OCI-LY1 (cell line): ENCODE data around the gene HAPLN2.

Experiments
- H2AFZ ChIP-seq: fragments of 200-600 bp; sonication (generic), shearing (Covaris generic); 2 replicates; pipeline ENCODE4 v1.6.0; 2014; ENCODE audit warnings: antibody characterized with exemption, mild to moderate bottlenecking, low read length
- H3F3A ChIP-seq: fragments of 200-600 bp; sonication (generic), shearing (Covaris generic); 2 replicates; pipeline ENCODE4 v1.6.0; 2014; ENCODE audit warnings: mild to moderate bottlenecking, antibody characterized with exemption, low read length, moderate library complexity; ENCODE audit not compliant: insufficient read depth
- H3K27ac ChIP-seq: fragments of 200-600 bp; sonication (generic); 2 replicates; pipeline ENCODE4 v1.5.1; 2014; ENCODE audit warnings: low read length, mixed run types, mild to moderate bottlenecking, low read depth; ENCODE audit not compliant: poor library complexity, severe bottlenecking
- H3K27me3 ChIP-seq: fragments of 200-600 bp; sonication (generic); 2 replicates; pipeline ENCODE4 v1.6.0; 2014; ENCODE audit warnings: antibody characterized with exemption, mild to moderate bottlenecking, low read length, moderate library complexity; ENCODE audit not compliant: insufficient read depth
- H3K36me3 ChIP-seq: fragments of 200-600 bp; sonication (generic); 2 replicates; pipeline ENCODE4 v1.6.1; 2014; ENCODE audit warnings: mild to moderate bottlenecking, antibody characterized with exemption, low read length, moderate library complexity, mixed read lengths; ENCODE audit not compliant: insufficient read depth
- H3K4me1 ChIP-seq: fragments of 200-600 bp; sonication (generic); 2 replicates; pipeline ENCODE4 v1.5.1; 2014; ENCODE audit warnings: mild to moderate bottlenecking, low read length, moderate library complexity; ENCODE audit not compliant: insufficient read depth, severe bottlenecking
- H3K4me2 ChIP-seq: fragments of 200-600 bp; sonication (generic), shearing (Covaris generic); 2 replicates; pipeline ENCODE4 v1.6.1; 2014; ENCODE audit warnings: low read length
- H3K4me3 ChIP-seq: fragments of 200-600 bp; sonication (generic); 2 replicates; pipeline ENCODE4 v1.5.1; 2014; ENCODE audit warnings: low read length, low read depth, mild to moderate bottlenecking, mixed read lengths; ENCODE audit not compliant: poor library complexity, severe bottlenecking
- H3K79me2 ChIP-seq: fragments of 200-600 bp; shearing (Covaris generic); 2 replicates; pipeline ENCODE4 v1.6.1; 2016; ENCODE audit warnings: mixed run types, low read length, mixed read lengths; ENCODE audit not compliant: insufficient read depth
- H3K9ac ChIP-seq: fragments of 200-600 bp; sonication (generic), shearing (Covaris generic); 2 replicates; pipeline ENCODE4 v1.6.1; 2014; ENCODE audit warnings: mild to moderate bottlenecking, low read length, mixed read lengths
- H3K9me2 ChIP-seq: fragments of 200-600 bp; sonication (generic), shearing (Covaris generic); 2 replicates; pipeline ENCODE4 v1.6.1; 2014; ENCODE audit warnings: low read depth, mild to moderate bottlenecking, low read length, mixed read lengths
- H3K9me3 ChIP-seq: fragments of 200-600 bp; shearing (Covaris generic); 2 replicates; pipeline ENCODE4 v1.6.1; 2014; ENCODE audit warnings: low read length, mixed read lengths
- H4K20me1 ChIP-seq: fragments of 200-600 bp; sonication (generic), shearing (Covaris generic); 2 replicates; pipeline ENCODE4 v1.6.0; 2016; ENCODE audit warnings: mild to moderate bottlenecking, low read length; ENCODE audit not compliant: insufficient read depth
- EZH2 ChIP-seq: fragments of 200-600 bp; sonication (generic), shearing (Covaris generic); IDR thresholded peaks from 2 replicates; pipeline ENCODE4 v1.8.0; 2017; ENCODE audit warnings: borderline replicate concordance, mixed run types, mild to moderate bottlenecking, antibody characterized with exemption, low read length, moderate library complexity, mixed read lengths
- TF ChIP-seq, protein P1 (sequence below): fragments of 200-600 bp; sonication (generic), shearing (Covaris generic); IDR thresholded peaks from 2 replicates; pipeline ENCODE4 v1.5.1; 2017; ENCODE audit warnings: mild to moderate bottlenecking, antibody characterized with exemption, low read length, moderate library complexity, mixed read lengths

HAPLN2 gene

DNA sequence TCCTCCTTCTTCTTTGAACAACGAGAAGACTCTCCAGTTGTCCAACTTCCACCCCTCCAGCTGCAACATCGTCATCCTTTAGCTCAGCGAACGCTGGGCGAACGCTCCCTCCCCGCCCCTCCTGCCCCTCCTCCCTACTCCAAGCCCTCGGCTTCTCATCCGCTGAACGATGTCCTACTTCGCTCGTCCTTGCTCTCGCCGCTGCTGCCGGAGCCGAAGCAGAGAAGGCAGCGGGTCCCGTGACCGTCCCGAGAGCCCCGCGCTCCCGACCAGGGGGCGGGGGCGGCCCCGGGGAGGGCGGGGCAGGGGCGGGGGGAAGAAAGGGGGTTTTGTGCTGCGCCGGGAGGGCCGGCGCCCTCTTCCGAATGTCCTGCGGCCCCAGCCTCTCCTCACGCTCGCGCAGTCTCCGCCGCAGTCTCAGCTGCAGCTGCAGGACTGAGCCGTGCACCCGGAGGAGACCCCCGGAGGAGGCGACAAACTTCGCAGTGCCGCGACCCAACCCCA, 22.6 kb downstream of the HAPLN2 start, which contains the start of gene BCAN:
BCAN (plus strand) TSS at position 357 of the 504 bp plus-strand sequence. CDS start 3,938 bp downstream, outside the sequence.
- no peak within 1 kb of the TSS for H3K4me3 ChIP-seq
- no peak within 1 kb of the TSS for H3K4me2 ChIP-seq
- H3K9me3 ChIP-seq: no peaks in the 10 kb centered on the region
- no peaks in the 10 kb centered on the region for H3K36me3 ChIP-seq
- peaks cover 7% of the 10 kb centered on the region; the same call in 1 of the 2 replicates for H3K27me3 ChIP-seq
- H4K20me1 ChIP-seq: no peaks in the 10 kb centered on the region
- TF ChIP-seq, protein P1, sequence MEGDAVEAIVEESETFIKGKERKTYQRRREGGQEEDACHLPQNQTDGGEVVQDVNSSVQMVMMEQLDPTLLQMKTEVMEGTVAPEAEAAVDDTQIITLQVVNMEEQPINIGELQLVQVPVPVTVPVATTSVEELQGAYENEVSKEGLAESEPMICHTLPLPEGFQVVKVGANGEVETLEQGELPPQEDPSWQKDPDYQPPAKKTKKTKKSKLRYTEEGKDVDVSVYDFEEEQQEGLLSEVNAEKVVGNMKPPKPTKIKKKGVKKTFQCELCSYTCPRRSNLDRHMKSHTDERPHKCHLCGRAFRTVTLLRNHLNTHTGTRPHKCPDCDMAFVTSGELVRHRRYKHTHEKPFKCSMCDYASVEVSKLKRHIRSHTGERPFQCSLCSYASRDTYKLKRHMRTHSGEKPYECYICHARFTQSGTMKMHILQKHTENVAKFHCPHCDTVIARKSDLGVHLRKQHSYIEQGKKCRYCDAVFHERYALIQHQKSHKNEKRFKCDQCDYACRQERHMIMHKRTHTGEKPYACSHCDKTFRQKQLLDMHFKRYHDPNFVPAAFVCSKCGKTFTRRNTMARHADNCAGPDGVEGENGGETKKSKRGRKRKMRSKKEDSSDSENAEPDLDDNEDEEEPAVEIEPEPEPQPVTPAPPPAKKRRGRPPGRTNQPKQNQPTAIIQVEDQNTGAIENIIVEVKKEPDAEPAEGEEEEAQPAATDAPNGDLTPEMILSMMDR: no peak
- no peak for TF ChIP-seq EZH2
- H2AFZ ChIP-seq: no peak within 1 kb of the TSS
- no peaks in the 10 kb centered on the region for H3K79me2 ChIP-seq
- H3K4me1 ChIP-seq: no peaks in the 10 kb centered on the region
- no peaks in the 10 kb centered on the region for H3K9me2 ChIP-seq
- no peak within 1 kb of the TSS for H3K27ac ChIP-seq
- H3K9ac ChIP-seq: no peak within 1 kb of the TSS
- no peaks in the 10 kb centered on the region for H3F3A ChIP-seq

DNA sequence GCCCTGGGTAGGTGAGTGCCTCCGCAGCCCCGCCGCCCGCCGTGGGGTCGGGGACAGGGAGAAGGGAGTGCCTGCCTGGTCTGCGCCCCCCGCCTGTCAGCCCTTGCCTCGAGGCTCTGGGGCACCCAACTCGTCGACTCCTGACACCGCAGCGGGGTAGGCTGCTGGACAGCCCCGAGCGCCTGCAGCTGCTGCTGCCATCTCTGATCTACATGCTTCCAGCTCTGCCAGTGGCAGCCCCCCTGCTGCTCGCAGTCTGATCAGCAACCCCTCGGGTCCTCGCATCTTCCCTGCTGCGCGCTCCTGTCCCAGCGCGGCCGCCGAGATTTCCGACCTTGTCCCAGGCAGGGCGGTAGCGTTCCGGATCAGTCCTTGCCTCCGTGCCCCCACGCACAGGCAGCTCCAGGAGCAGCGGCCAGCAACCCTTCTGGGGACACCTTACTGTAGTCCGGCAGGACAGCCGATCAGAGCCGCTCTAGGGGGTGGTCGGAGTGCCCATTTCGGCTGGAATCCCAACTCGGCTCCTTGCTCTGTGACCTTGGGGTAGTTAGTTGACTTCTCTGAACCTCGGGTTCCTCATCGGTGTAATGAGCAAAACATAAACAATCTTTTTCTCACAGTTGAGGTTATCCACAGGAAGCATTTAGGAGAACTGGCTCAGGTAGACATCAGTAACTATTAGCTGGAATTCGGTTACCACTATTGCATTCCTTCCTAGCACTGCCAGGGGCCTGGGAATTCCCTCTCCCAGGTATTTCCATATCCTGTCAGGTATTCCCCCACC, 23.2 kb downstream of the HAPLN2 start:
- no peaks in the 10 kb centered on the region for H3F3A ChIP-seq

DNA sequence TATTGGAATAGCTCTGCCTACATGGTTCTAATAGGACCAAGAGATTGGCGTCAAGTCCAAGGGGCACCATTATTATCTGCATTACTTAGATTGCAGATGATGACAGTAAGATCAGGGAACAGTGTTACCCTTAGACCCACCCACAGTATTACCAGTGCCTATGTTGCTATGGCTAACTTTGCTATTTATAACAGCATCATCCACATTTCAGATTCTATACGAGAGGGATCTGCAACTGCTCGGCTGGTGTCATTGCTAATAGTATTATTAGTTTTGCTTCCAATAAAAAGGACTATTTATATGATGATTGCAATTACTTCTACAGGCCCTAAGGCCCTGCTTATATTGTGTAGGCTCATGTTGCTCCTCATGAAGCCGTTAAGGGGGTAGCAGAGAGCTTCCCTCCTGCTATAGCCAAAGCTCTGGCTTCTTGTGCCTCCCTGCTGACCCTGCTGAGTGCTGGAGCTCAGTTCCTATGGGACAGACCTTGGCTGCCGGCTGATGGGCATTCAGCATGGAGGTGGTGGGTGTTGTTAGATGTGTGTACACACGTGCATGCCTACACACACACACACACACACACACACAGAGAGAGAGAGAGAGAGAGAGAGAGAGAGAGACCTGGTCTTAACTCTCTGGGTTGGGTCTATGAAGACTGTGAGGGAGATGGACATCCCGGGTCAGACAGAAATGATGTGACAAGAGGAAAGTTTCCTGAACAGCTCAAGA, 24.0 kb downstream of the HAPLN2 start:
- peaks cover 7% of the 10 kb centered on the region; the same call in 1 of the 2 replicates for H3K27me3 ChIP-seq
- no peaks in the 10 kb centered on the region for H3K9me2 ChIP-seq

More for the DNA sequence above, 23.2 kb downstream of the HAPLN2 start:
- no peak overlapping the region for H3K27ac ChIP-seq
- H3K79me2 ChIP-seq: no peaks in the 10 kb centered on the region
- no peaks in the 10 kb centered on the region for H3K36me3 ChIP-seq
- no peaks in the 10 kb centered on the region for H3K9me3 ChIP-seq
- TF ChIP-seq, protein P1: no peak
- no peak for TF ChIP-seq EZH2
- no peaks in the 10 kb centered on the region for H4K20me1 ChIP-seq
- H3K27me3 ChIP-seq: peaks cover 7% of the 10 kb centered on the region; the same call in 1 of the 2 replicates
- H3K4me3 ChIP-seq: no peak overlapping the region
- H3K9me2 ChIP-seq: no peaks in the 10 kb centered on the region
- no peak overlapping the region for H3K9ac ChIP-seq
- no peak overlapping the region for H2AFZ ChIP-seq
- H3K4me2 ChIP-seq: no peak overlapping the region
- no peaks in the 10 kb centered on the region for H3K4me1 ChIP-seq

More for the DNA sequence above, 24.0 kb downstream of the HAPLN2 start:
- TF ChIP-seq, protein P1: no peak
- no peak for TF ChIP-seq EZH2
- H2AFZ ChIP-seq: no peak overlapping the region
- no peaks in the 10 kb centered on the region for H3K79me2 ChIP-seq
- no peak overlapping the region for H3K4me2 ChIP-seq
- no peaks in the 10 kb centered on the region for H3K36me3 ChIP-seq
- H4K20me1 ChIP-seq: no peaks in the 10 kb centered on the region
- H3K4me1 ChIP-seq: no peaks in the 10 kb centered on the region
- H3F3A ChIP-seq: no peaks in the 10 kb centered on the region
- H3K9me3 ChIP-seq: no peaks in the 10 kb centered on the region
- no peak overlapping the region for H3K9ac ChIP-seq
- H3K27ac ChIP-seq: no peak overlapping the region
- H3K4me3 ChIP-seq: no peak overlapping the region
